GM18507 (cell line): ENCODE results near the gene ZBP1.

Experiments used
- DNase-seq: peaks from one replicate; pipeline ENCODE4 v3.0.0; 2011; ENCODE audit warnings: low read depth; ENCODE audit not compliant: insufficient read length; ENCODE audit errors: extremely low spot score
- FAIRE-seq: peaks from 2 replicates; lab custom pipeline; 2011; peaks lifted over from hg19 to GRCh38; lab: Jason Lieb, UNC

The ZBP1 gene

DNA sequence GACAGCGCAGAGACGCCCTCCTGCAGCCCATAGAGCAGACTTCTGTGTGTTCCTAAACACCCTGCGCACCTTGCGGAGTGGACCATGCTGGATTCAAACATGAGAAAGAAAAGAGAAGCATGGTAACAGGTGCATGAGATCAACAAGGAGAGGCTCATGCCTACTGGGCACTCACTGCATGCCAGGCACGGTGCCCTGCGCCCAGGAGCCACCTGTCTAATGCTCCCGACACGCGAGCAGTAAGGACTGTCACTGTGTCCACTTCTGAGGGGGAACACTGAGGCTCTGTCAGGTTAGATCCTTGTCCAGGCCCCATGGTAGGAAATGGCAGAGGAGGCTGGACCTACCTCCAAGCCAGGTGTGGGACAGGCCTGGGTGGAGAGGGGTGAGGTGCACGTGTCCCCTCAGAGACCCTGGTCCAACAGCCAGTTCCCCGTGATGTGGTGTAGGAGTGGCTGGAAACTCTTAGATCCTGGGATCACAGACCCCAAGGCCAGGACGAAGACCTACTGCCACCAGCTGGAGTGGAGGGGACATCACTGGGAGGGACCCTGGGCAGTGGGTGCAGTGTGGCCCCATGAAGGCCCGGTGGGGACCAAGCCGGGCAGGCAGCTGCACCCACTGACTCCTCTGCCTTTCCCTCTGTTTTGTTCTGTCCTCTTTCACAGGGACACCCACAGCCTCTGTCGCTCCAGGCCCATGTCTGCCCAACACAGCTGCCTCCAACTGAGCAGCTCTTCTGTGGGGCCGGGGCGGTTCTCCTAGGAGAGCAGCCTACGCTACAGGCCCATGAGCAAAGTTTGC lies 29.5 kb downstream of the ZBP1 start:
- no peak for FAIRE-seq

DNA sequence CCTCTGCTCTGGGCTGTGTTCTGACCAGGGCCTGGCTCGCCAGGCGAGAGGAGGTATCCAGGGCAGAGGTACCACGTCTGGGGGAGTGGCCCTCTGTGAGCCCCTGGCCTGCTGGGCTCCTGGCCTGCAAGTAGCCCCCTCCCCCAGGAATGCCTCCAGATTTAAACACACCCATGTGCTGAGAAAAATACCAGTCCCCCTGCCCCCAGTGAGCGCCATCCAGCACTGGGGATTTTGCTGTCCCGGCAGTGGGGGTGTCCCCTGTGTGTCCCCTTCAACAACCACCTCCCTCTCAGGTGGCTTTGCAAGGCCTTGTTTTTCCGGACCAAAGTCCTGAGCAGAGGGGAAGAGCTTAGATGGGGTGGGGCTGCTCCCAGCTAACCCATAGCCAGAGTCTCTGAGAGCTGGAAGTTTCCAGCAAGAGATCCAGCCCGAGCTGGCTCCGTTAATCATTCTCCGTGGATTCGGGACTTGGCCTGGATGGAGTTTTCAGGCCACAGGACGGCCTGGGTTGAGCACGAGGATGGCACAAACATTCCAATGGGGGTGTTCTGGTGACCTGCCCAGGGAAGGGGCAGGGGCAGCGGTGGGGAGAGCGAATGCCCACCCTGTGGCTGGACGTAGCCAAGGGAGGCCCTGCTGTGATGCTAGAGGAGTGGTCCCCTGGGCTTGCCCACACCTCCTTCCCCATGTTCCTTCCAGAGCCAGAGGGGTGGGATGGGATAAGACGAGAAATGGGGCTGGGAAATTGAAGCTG lies 30.3 kb downstream of the ZBP1 start:
- FAIRE-seq (no peak), DNase-seq (no peak)

More for the DNA sequence above, 29.5 kb downstream of the ZBP1 start:
- DNase-seq = no peak

DNA sequence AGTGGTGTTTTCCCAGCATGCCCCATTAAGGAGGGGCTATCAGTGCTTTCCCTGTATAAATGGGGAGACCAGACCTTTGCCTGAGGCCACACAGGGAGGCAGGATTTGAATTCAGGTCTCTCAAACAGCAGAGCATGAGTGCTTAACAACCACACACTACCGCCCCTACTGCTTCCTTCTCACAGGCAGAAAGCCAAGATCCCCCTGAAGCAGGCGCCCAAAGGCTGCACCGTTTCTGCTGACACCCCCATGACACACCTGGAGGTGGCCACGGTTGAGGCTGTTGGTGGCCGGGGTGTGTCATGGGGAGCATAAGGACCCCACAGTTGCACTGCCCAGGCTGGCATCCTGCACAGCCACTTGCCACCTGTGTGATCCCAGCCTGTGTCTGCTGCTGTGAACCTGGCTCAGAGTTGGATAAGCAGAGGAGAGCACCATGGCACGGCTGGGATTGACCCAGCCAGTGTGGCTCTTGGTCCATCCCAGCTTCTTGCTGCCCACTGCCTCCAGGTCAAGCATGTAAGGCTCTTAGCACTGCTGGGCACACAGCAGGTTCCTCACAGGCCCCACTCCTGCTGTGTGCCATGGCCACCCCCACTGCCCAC lies 31.0 kb downstream of the ZBP1 start:
- DNase-seq (no peak), FAIRE-seq (no peak)

DNA sequence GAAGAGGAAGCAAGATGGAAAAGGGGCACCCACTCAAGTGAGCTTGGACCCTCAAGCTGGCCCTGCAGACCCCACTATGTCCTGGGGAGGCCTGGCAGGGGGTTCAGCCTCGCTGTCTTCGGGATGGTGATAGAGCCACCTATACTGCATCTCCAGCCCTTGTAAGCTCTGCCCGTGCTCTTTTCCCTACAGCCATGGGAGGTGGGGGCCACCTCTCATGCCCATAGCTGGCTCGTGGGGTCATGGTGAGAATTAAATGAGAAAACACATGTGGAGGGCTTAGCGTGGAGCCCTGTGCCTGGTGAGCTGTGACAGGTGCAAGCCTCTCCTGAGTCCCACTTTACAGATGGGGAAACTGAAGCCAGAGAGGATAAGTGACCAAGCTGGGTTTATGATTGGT lies 31.6 kb downstream of the ZBP1 start:
- DNase-seq (no peak), FAIRE-seq (no peak)

DNA sequence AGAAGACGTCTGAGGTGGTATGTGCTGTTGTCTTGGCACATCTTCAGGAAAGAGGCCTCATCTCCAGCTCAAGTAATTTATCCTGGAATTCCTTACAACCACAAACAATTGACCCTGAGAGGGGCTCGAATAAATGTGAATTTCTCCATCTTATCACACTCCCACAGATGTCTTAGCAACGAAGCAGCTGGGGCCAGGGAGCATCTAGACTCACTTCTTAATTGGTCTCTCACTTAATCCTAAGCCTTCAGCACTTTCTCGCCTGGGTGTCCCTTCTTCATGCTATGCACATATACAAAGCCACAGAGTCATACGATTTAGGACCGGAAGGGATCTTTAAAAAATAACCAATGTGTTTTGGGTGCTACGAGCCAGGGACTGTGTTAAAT lies 32.2 kb downstream of the ZBP1 start:
- no peak for FAIRE-seq

DNA sequence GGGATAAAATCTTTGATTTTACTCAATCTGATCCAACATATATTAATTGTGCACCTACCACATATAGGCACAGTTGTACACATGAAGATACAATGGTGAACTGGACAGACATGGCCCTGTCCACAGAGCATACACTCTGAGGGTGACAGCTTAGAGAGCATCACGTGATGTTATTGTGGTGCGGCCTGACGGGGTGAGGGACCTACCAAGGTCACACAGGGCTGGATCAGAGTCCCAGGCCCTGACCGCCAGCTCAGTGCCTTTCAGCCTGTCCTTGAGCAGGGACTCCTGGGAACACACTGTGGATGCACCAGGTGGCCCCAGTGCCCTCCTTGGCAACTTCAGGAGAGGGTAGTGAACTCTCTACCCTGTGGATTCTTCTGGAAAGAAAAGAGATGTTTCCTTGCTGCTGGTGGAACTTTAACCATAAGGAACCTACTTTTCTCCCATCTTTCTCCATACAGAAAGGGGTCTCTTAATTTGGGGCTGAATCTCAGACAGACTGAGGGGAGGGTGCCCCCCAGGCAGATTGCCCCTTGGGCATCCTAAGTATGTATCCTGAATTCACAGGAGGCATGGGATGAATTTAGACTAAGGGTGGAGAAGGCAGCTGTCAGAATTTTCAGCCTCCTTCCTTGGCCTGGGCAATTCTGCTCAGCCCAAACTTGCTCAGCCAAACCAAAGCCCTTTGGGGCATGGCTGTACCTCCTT lies 32.8 kb downstream of the ZBP1 start:
- FAIRE-seq (no peak), DNase-seq (no peak)

More for the DNA sequence above, 32.2 kb downstream of the ZBP1 start:
- no peak for DNase-seq

DNA sequence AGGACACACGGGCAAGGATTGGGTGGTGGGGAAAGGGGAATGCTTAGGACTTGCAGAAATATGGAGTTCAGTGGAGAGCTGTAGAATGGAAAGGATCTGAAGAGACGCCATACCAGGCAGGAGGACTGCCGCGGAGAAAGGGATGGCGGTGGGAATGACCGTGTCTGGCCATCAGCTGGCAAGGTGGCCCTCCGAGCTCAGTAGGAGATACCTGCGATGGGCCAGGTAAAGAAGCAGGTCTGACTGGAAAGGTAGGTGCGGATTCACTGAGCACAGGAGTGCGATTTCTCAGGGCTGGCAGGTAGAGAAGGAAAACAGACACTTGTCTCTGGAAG lies 33.3 kb downstream of the ZBP1 start:
- FAIRE-seq = no peak
- no peak for DNase-seq

DNA sequence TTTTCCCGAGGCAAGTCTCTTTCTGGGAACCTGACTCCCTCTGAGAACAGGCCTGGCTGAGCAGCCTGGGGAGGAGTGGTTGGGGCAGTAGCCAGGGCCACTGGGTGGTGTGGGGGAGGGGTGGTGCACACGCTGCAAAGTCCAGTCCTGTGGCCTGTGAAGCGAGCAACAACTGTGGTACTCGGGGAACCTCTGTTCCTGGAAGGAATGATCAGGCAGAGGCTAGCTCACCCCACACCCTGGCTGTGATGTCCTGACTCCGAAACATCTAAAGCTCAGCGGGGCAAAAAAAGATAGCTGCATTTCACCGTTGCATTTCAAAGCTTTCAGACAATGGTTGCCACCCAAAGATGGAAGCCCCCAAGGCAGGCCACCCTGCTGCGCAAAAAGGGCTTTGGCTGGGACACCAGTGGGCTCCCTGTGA lies 33.8 kb downstream of the ZBP1 start:
- no peak for DNase-seq
- FAIRE-seq = no peak

DNA sequence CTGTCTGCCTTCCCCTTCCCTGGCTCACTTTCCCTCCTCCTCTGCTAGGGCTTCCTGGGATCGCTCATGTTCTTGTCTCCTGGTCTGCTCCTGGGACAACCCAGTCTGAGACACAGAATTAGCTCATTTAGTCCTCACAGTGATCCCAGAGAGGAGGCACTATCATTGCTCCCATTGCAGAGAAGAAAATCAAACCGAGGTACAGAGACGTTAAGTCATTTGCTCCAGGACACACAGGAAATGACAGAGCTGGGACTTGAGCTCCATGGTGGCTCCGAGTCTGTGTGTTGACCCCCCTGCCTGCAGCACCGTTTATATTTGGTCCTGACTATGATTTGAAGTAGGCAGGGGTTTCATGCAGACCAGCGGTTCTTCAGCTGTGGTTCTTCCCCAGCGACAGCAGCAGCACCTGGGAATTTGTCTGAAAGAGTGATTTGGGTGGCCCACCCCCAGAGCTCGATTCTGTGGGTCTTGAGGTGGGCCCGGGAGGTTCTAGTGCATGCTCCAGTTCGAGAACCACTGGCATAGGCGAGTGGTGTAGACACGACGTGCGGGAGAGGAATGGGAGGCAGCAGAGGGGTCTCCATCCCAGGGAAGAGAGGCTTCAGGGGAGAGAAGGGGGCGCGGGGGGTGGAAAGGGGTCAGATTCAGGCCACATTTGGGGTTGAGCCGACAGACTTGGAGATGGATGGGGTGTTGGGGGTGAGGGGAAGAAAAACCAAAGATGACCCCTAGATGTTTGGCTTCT lies 34.6 kb downstream of the ZBP1 start:
- FAIRE-seq = no peak
- DNase-seq = no peak

DNA sequence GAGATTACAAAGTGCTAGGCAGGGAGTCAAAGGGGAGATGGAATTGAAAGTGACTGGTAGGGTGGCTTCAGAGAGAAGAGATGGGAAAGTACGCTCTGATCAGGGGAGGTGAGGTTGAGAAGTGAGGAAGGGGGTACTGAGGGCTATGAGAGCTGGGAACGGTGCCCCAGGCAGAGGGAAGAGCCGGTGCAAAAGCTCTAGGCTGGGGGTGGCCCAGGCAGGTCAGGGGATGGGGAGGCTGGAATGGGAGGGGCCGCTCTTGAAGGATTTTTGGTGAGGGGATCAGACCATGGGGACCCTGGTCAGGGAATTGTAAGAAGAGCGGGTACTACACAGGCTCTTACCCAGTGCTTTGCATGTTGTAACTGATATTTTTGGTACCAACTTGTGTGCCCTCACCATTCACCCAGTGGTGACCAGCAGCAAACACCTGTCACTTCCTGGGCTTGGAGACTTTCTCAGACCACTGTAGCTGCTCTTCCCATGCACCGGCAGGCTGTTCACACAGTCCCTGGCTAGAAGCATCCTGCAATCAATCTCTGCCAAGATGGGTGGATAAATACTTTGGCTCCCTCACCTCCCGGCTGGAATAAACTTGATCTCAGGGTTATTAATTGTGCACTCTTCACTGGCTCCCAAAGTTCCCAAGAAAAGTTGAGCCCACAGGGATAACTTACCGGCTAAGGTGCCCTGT lies 35.3 kb downstream of the ZBP1 start:
- DNase-seq (no peak), FAIRE-seq (no peak)

DNA sequence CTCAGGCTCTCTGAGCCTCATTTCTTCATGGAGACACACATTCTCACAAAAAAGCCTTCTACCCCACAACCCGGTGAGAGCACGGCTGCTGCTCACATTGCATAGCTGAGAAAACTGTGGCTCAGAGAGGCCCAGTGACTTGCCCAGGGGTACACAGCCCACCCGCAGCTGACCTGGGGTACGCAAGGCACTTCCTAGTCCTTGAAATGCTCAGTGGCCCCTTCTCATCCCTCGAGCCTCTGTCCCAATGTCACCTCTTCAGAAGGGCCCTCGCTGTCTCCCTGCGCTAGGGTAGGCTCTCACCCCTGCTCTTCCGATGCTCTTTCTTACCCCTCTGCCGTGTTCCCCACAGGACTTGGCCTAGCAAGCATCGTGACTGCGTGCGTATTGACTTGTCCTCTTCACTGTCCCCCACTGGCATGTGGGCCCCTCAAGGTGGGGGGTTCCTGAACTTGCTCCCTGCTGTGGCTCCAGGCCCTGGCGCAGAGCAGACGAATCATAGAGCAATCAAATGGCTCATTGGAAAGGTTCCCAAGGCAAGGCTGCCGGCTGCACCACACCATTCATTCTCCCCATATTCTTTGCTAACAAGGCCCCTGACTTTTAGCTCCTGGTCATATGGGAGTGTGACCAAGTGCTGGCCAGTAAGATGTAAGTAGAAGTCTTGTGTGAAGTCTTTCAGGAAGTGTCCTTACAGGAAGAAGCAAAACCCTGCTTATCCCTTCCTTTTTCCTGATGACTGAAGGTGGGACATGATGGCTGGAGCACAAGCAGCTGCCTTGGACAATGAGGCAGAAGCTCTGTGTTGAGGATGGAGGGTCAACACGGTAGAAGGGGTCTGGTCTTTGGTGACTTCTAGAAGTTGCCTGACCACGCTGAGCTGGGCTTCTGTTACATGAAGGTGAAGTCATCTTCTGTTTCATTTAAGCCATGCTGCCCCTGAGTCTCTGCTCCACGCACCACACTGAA lies 36.7 kb downstream of the ZBP1 start:
- DNase-seq = no peak
- no peak for FAIRE-seq

DNA sequence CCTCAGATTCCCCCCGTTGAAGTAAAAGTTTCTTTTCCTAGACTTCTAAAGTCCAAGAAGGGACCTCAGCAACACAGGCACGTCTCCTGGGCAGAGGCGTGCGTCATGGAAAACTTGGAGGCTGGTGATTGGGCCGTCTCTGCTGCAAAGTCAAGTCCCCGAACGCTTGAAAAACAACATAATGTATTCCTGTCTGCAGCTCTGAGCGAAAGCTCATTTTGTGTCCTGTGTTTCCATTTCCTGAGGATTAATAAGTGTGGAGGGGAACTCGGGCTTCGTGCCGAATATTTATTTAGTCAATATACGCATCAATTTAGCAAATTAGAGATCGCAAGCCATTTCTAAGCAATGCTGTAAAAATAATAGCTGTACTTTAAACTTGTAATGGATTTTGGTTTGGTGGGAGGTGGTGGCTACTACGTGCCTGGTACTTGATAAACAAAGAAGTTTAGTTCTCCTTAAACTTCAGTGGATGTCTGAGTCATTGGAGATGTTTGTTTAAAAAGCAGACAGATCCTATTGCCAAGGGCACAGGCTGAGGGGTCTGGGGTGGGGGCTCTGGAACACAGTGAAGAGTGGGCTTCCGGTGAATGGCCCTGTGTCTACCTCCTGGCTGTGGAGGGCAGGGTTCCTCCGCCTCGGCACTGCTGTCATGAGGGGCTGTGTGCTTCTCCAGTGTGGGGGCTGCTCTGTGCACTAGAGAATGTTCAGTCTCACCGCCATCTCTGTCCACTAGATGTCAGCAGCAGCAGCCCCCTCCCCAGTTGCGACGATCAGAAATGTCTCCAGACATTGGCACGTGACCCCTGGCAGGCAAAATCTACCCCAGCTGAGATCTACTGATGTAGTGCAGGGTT lies 37.6 kb downstream of the ZBP1 start:
- FAIRE-seq = no peak
- DNase-seq = no peak

DNA sequence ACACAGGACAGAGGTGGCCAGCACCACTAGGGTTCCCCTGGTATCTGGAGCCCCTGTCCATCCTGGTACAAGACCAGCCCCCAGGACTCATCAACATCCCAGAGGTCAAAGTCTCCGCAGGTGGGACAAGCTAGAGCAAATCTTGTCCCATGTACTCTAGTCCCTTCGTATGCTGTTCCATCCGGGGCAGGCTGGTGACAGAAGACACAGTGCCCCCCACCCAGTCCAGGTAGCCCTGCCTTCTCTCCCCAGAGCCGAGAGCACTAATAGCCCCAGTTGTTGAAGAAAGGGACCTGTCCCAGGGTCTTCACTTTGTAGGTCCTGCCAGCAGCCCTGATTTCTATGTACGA lies 38.2 kb downstream of the ZBP1 start:
- FAIRE-seq = no peak
- DNase-seq = no peak

DNA sequence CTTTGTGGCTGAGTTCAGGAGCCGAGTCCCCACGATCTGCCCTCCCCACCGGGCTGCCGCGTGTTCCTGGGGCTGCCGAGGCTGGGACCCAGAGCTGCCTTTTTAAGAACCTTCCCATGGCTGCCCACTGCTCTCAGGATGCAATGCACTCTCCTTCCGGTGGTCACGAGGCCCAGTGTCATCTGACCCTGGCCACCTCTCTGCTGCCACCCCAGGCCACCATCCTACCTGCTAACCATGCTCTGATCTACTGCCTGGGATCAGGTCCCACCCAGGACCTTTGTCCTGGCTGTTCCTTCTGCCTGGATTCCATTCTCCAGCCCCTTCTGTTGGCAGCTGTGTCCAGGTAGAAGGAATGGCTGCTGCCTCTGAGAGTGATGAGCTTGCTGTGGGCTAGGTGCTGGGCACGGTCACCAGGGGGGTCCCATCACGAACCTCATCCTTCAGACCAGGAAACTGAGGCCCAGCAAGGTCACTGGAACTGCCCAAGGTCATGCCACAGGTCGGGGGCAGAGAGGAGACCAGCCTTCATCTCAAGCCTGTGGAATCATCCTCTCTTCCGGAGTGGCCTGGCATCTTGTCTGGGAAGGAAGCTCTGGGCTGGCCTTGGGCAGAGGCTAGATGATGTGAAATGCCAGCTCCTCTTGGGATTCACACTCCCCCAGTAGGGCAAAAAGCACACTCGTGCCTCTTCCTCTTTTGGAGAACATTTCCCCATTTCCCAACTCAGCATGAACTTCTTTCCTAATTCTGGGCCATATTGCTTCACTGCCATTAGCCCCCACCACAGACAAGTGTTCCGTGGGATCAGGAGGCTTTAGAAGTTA lies 38.8 kb downstream of the ZBP1 start:
- DNase-seq (no peak), FAIRE-seq (no peak)

DNA sequence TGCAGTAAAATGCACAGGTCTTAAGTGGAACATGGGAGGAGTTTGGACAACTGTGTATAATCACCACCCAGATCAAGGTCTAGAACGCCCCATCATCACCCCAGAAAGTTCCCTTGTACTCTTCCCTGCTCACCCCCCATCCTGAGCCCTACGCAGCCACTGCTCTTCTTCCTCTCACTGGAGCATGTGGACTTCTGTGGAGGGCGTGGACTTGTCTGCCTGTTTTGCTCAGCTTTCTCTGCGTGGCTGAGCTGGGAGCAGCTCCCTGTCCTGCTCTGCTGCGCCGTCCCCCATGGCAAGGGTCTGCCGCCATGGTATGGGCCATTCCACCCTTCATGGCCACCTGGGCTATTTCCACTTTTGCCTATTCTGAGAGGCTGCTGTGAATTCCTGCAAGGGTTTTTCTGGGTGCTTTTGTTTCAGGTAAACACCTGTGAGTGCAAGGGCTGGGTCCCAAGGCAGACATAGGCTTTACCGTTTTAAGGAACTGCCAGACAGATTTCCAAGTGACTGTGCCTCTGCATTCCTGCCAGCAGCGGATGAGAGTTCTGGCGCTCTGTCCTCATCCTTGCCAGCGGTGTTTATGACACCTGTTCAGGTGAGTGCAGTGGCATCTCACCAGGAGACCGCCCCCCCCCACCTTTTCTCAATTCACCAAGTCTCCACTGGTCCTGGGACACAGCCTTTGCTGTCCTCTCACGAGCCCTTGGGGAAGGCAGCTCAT lies 39.6 kb downstream of the ZBP1 start:
- FAIRE-seq (no peak), DNase-seq (no peak)
